Ovary (tissue), 9 donors: ENCODE results near the gene ADGB. TPM values are rescaled to one million over a fixed set of nuclear protein-coding genes. Genes with fewer than 3 reads are reported as not detected.

Source experiments
- DNase-seq, 5 donors: peaks; one replicate each; pipeline ENCODE4 v3.0.0-alpha.2; 2019 to 2020
- H3K27ac ChIP-seq, 2 donors: fragments of 200-600 bp; one replicate each; pipeline versions ENCODE4 v1.5.1 to v1.8.0; 2019 to 2022
- H3K27me3 ChIP-seq: fragments of 200-600 bp; one replicate; pipeline ENCODE4 v1.8.0; 2022
- H3K36me3 ChIP-seq: fragments of 200-600 bp; sonication (generic); one replicate; pipeline ENCODE4 v1.5.1; 2019
- H3K4me1 ChIP-seq: one replicate; pipeline ENCODE4 v1.8.1; 2013; ENCODE audit warnings: mild to moderate bottlenecking, moderate library complexity; ENCODE audit not compliant: insufficient read depth
- H3K4me3 ChIP-seq: fragments of 200-600 bp; sonication (generic); one replicate; pipeline ENCODE4 v1.5.1; 2017
- H3K9me3 ChIP-seq, 2 donors: fragments of 200-600 bp in 1 of 2; sonication (generic) in 1 of 2; one replicate each; pipeline versions ENCODE4 v1.5.1 to v1.8.1; 2013 to 2019; ENCODE audit warnings: mild to moderate bottlenecking in 1 of 2, moderate library complexity in 1 of 2
- EP300 ChIP-seq: sonication (generic); formaldehyde crosslinking; IDR thresholded peaks from one replicate; pipeline ENCODE4 v1.6.1; 2017; ENCODE audit warnings: antibody characterized with exemption
- POLR2A ChIP-seq: fragments of 450-650 bp; IDR thresholded peaks from one replicate; pipeline ENCODE4 v1.6.1; 2017; ENCODE audit warnings: antibody characterized with exemption, mild to moderate bottlenecking, moderate library complexity
- WGBS, 3 donors: extraction: QIAGEN DNeasy Blood & Tissue Kit in 1 of 3; methylation state at CpG; one replicate each; pipeline versions ENCODE4 v1.1.5 to v1.1.7; 2013 to 2017; 5-methylcytosine and 5-hydroxymethylcytosine counted together
- intact Hi-C, 4 donors: fragments of 100-400 bp; cut with DNase I; formaldehyde crosslinking; loops; one replicate each; pipeline versions ENCODE4 v1.11.0 to v1.15.1; 2022 to 2023
- polyA plus RNA-seq, 2 donors: library from polyadenylated mRNA; stranded (reverse); fragments of 200-250 nt in 1 of 2; fragments of 350-450 nt in 1 of 2; fragmentation: Illumina TruSeq in 1 of 2; extraction: RNeasy Lipid Tissue Mini Kit (QIAGEN cat#74804) in 1 of 2; gene quantifications; one replicate each; pipeline ENCODE4 v1.2.3, GENCODE V29; 2013 to 2014
- total RNA-seq, 7 donors: library from RNA; depleted of rRNA in 2 of 7; stranded (reverse); fragments of >200 nt in 2 of 7; fragmentation: NEBNext Ultra II Directional in 3 of 7; extraction: Animal tissue kit (Norgen Biotek cat#: 25700) in 3 of 7; gene quantifications; one replicate each; pipeline versions ENCODE4 v1.1.0 to v1.2.4, GENCODE V29; 2016 to 2023
- TF ChIP-seq, protein P1 (sequence below), 3 donors: fragments of 450-650 bp in 2 of 3; fragments of 200-600 bp in 1 of 3; IDR thresholded peaks; one replicate each; pipeline versions ENCODE4 v1.5.1 to v1.8.0; 2016 to 2022; ENCODE audit warnings: antibody characterized with exemption in 3 of 3, mild to moderate bottlenecking in 1 of 3
- donor health status: DM: no; HTN: no; CAD: no; lungs with moderate emphysema.
- donor health status: DM: no; HTN: no; CAD: no.
- donor health status: Bipolar disorder and iron deficiency.
- donor health status: DM: yes; HTN: yes; CAD: no.
- donor health status: DM: no; HTN: no; CAD: no.
- donor health status: DM: yes; HTN: yes; CAD: no.

ADGB gene
- total and polyA plus RNA-seq, 9 donors: 0.60 to 16.5 (median 0.72) TPM; not detected in 4

DNA sequence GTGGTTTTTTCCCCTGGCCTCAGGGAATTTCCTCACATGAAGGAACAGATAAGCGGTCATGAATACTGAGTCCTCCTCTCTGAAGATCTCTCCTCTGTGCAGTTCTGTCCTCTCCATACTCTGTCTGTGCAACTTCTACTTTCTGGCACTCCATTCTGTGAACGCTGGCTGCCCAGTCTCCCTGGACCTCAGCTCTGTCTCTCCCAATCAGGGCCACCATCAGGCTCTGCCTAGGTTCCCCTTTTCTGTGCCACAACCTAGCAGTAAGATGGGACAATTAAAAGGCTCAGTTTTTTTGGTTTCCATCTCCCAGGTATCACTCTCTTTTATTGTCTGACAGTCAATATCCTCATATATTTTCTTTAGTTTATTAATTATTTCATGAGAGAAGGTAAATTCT, 4.8 kb upstream of the ADGB start:
- 72 to 93% (median 86%) methylated on average over 2 of the region's 2 CpGs for WGBS, 3 donors
- no peak for DNase-seq
- H3K4me1 ChIP-seq: peaks cover 3% of the 10 kb centered on the region
- H3K27ac ChIP-seq: no peak overlapping the region
- TF ChIP-seq EP300: no peak
- TF ChIP-seq, protein P1, sequence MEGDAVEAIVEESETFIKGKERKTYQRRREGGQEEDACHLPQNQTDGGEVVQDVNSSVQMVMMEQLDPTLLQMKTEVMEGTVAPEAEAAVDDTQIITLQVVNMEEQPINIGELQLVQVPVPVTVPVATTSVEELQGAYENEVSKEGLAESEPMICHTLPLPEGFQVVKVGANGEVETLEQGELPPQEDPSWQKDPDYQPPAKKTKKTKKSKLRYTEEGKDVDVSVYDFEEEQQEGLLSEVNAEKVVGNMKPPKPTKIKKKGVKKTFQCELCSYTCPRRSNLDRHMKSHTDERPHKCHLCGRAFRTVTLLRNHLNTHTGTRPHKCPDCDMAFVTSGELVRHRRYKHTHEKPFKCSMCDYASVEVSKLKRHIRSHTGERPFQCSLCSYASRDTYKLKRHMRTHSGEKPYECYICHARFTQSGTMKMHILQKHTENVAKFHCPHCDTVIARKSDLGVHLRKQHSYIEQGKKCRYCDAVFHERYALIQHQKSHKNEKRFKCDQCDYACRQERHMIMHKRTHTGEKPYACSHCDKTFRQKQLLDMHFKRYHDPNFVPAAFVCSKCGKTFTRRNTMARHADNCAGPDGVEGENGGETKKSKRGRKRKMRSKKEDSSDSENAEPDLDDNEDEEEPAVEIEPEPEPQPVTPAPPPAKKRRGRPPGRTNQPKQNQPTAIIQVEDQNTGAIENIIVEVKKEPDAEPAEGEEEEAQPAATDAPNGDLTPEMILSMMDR (IDR thresholded peaks at IDR 0.05): no peak
- TF ChIP-seq POLR2A: no peak
- intact Hi-C loops: loop anchor here in 1 of 4 donors (1.0 kb wide), 1 partner anchor 7 kb away; no protein-coding TSS in a partner anchor
- H3K9me3 ChIP-seq: no peaks in the 10 kb centered on the region
- no peaks in the 10 kb centered on the region for H3K36me3 ChIP-seq
- no peak overlapping the region for H3K4me3 ChIP-seq
- no peaks in the 10 kb centered on the region for H3K27me3 ChIP-seq

- TF ChIP-seq POLR2A (no peak), EP300 (no peak)
- TF ChIP-seq, protein P1 (IDR thresholded peaks at IDR 0.05): no peak
- Histone ChIP-seq H3K9me3 (no peaks in the 10 kb centered on the region), H3K4me3 (no peak overlapping the region), H3K36me3 (no peaks in the 10 kb centered on the region), H3K4me1 (peaks cover 3% of the 10 kb centered on the region), H3K27ac (no peak overlapping the region), H3K27me3 (no peaks in the 10 kb centered on the region)
- 59 to 74% (median 72%) methylated on average over 1 of the region's 1 CpG for WGBS, 3 donors
- no peak for DNase-seq
- intact Hi-C loops: no loop called here
Measured at GRCh38 chr6:146594495-146594894, 4.3 kb upstream of the ADGB start.

DNA sequence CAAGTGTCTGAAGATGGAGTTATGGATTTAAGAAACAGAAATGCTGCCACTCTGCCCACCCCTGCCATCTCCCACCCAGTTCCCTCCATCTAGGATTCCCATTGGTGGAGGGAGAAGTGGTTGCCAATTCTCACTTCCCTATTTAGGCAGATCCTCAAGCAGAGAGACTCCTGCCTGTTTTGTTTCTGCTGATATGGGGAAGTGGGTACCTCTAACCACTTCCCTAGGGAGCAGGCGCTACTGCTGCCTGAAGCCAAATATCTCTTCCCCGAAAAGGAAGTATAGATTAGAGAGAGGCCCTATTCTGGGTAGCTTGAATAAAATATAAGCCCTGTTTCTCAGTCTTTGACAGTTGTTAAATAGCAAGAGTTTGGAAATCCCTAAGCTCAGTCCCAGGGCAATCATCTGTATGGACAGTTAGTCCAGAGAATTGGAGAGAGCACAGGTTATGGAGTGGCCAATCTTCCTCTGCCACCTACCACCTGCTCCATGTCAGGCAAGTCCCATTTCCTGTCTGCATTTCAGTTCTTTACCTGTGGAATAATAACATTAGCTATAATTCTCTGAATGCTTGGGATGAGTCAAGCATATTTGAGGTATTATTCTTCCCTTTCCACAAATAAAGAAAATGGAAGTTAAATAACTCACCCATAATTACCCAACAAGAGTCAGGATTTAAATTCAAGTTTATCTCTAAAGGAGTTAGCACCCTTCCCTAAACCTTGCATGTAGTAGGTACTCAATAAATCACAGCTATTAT, 2.6 kb upstream of the ADGB start:
- H3K4me3 ChIP-seq: no peak overlapping the region
- no peaks in the 10 kb centered on the region for H3K36me3 ChIP-seq
- no peak overlapping the region for H3K27ac ChIP-seq
- no peaks in the 10 kb centered on the region for H3K9me3 ChIP-seq
- WGBS, 3 donors: 50 to 59% (median 50%) methylated on average over 2 of the region's 2 CpGs
- H3K27me3 ChIP-seq: no peaks in the 10 kb centered on the region
- intact Hi-C loops: no loop called here
- TF ChIP-seq POLR2A (no peak), EP300 (no peak)
- TF ChIP-seq, protein P1 (IDR thresholded peaks at IDR 0.05): no peak
- H3K4me1 ChIP-seq: peaks cover 3% of the 10 kb centered on the region
- DNase-seq: no peak

DNA sequence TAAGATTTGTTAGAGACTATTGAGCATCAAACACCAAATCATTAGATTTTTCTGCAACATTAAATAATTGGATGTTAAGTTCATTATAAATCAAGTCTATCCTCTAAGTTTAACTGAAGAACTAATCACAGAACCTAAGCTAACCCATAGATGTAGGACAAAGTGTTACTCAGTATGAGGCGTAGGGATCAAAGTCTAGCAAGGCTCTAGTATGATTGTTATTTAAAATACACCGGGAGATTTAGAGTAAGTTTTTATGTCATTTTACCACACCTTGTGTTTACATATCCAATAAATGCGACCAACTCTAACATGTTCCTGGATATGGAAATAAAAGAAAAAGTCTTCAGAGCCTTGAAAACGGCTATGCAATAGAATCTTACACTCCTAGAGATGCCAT, 2.6 kb downstream of the ADGB start:
- TF ChIP-seq EP300 (no peak), POLR2A (no peak)
- TF ChIP-seq, protein P1 (IDR thresholded peaks at IDR 0.05): no peak
- Histone ChIP-seq H3K9me3 (no peaks in the 10 kb centered on the region), H3K27ac (no peak overlapping the region), H3K27me3 (no peaks in the 10 kb centered on the region), H3K4me3 (no peak overlapping the region), H3K4me1 (peaks cover 3% of the 10 kb centered on the region), H3K36me3 (no peaks in the 10 kb centered on the region)
- WGBS, 3 donors: 61 to 71% (median 65%) methylated on average over 4 of the region's 4 CpGs
- DNase-seq: no peak
- intact Hi-C loops: loop anchor here in 1 of 4 donors (1.0 kb wide), 1 partner anchor 8 kb away; no protein-coding TSS in a partner anchor
